GM23248 (cell line): ENCODE measurements around the gene TSPAN16. TPM values are rescaled to one million over a fixed set of nuclear protein-coding genes. Genes with fewer than 3 reads are reported as not detected.

Experiments
- DNase-seq: peaks from one replicate; pipeline ENCODE4 v3.0.0-alpha.2; 2015
- H2AFZ ChIP-seq: fragments of 200-600 bp; sonication (generic); 2 replicates; pipeline ENCODE4 v1.6.1; 2016; ENCODE audit warnings: antibody characterized with exemption
- H3F3A ChIP-seq: fragments of 200-600 bp; sonication (generic); 2 replicates; pipeline ENCODE4 v1.6.1; 2016; ENCODE audit warnings: mild to moderate bottlenecking, antibody characterized with exemption, mixed run types; ENCODE audit not compliant: insufficient read depth
- H3K27ac ChIP-seq: fragments of 200-600 bp; sonication (generic); 2 replicates; pipeline ENCODE4 v1.5.1; 2016; ENCODE audit warnings: mild to moderate bottlenecking
- H3K27me3 ChIP-seq: fragments of 200-600 bp; sonication (generic); replicated peaks from 2 replicates; pipeline ENCODE4 v1.6.1; 2016; ENCODE audit warnings: mild to moderate bottlenecking; ENCODE audit not compliant: insufficient read depth
- H3K36me3 ChIP-seq: fragments of 200-600 bp; sonication (generic); 2 replicates; pipeline ENCODE4 v1.6.1; 2016; ENCODE audit warnings: low read depth, mild to moderate bottlenecking
- H3K4me1 ChIP-seq: fragments of 200-600 bp; sonication (generic); 2 replicates; pipeline ENCODE4 v1.6.1; 2016; ENCODE audit warnings: mild to moderate bottlenecking; ENCODE audit not compliant: insufficient read depth
- H3K4me2 ChIP-seq: fragments of 200-600 bp; sonication (generic); one replicate; pipeline ENCODE4 v1.6.1; 2016; ENCODE audit warnings: mild to moderate bottlenecking; ENCODE audit not compliant: unreplicated experiment
- H3K4me3 ChIP-seq: fragments of 200-600 bp; sonication (generic); 2 replicates; pipeline ENCODE4 v1.5.1; 2016; ENCODE audit warnings: mild to moderate bottlenecking
- H3K79me2 ChIP-seq: fragments of 200-600 bp; sonication (generic); 2 replicates; pipeline ENCODE4 v1.6.1; 2016; ENCODE audit warnings: mild to moderate bottlenecking; ENCODE audit not compliant: insufficient read depth
- H3K9ac ChIP-seq: fragments of 200-600 bp; sonication (generic); 2 replicates; pipeline ENCODE4 v1.6.1; 2016; ENCODE audit warnings: mild to moderate bottlenecking
- H3K9me2 ChIP-seq: fragments of 200-600 bp; sonication (generic); 2 replicates; pipeline ENCODE4 v1.6.1; 2016; ENCODE audit warnings: mixed run types, mild to moderate bottlenecking, moderate library complexity; ENCODE audit not compliant: insufficient read depth
- H3K9me3 ChIP-seq: fragments of 200-600 bp; sonication (generic); one replicate; pipeline ENCODE4 v1.6.1; 2017; ENCODE audit warnings: low read depth
- H4K20me1 ChIP-seq: fragments of 200-600 bp; sonication (generic); 2 replicates; pipeline ENCODE4 v1.6.0; 2016; ENCODE audit not compliant: insufficient read depth
- EZH2 ChIP-seq: fragments of 200-600 bp; sonication (generic); IDR thresholded peaks from 2 replicates; pipeline ENCODE4 v1.6.1; 2018; ENCODE audit warnings: antibody characterized with exemption, mild to moderate bottlenecking; ENCODE audit not compliant: insufficient read depth, poor library complexity, severe bottlenecking
- EZH2phosphoT487 ChIP-seq: fragments of 200-600 bp; sonication (generic); IDR thresholded peaks from 2 replicates; pipeline ENCODE4 v1.6.1; 2018; ENCODE audit warnings: antibody characterized with exemption, moderate library complexity, mild to moderate bottlenecking, low read depth; ENCODE audit not compliant: insufficient read depth
- WGBS, 2 experiments: methylation state at CpG; one replicate each; pipeline ENCODE4 v1.1.6; 2015 to 2017; ENCODE audit warnings: low lambda C conversion rate in 2 of 2, low coverage in 1 of 2; ENCODE audit errors: missing lambda C conversion rate in 2 of 2; 5-methylcytosine and 5-hydroxymethylcytosine counted together
- in situ Hi-C: fragments of 300-500 bp; cut with MboI; formaldehyde crosslinking; loops from 2 replicates; pipeline ENCODE4 v1.15.0; 2020
- polyA plus RNA-seq: library from polyadenylated mRNA; unstranded; fragments of >200 nt; fragmentation: Nextera tagmentation; extraction: Ambion mirVana; gene quantifications from 2 replicates; pipeline ENCODE4 v1.2.1, GENCODE V29; 2016
- total RNA-seq: library from RNA; depleted of rRNA; stranded (reverse); fragments of >200 nt; shearing (Covaris generic); gene quantifications from 2 replicates; pipeline ENCODE4 v1.2.3, GENCODE V29; 2014

TSPAN16 gene
- total and polyA plus RNA-seq, 2 experiments from 2014 or later: not detected

DNA sequence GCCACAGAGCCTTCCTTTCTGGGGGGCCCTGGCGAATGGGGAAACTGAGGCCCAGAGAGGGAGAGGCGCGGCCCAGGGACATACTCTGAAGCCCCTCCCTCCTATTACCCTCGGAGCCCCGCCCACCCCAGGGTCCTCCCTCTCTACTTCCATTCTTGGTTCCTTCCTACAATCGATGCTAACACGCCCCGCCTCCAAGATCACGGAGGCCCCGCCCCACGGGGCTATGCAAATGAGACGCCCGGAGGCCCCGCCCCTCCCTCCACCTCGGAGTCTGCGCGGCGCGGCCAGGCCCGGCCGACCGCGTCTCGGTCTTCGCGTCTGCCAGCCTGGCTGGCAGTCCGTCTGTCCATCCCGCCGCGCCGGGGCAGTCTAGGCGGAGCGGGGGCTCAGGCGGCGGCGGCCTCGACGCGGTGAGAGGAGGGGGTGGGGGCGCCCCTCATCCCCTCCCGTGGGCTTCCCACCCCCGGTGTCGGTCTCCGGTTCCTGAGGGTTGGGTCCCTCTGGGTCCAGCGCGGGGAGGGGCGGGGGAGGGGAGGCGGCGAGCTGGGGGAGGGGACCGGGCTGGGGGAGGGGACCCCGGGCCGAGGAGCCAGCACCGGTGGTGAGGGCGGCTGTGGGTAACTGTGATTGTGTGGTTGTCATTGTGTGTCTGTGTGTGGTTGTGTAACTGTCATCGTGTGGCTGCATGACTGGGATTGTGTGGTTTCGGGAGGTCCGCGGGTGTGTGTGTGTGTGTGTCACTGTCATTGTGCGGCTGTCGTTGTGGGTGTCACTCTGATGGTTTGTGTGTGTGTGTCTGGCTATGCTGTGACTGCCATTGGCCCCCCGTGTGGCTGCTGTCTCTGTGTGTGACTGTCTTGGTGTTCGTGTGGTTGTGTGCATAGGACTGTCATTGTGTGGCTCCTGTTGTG lies 59.5 kb downstream of the TSPAN16 start, which contains the start of gene PLPPR2:
Gene PLPPR2, plus strand, starts transcription at position 273 of the 914 bp plus-strand sequence. CDS start 2,242 bp downstream, outside the sequence.
- H3F3A ChIP-seq: no peaks in the 10 kb centered on the region
- no peak within 1 kb of the TSS for H3K27ac ChIP-seq
- H3K36me3 ChIP-seq: no peaks in the 10 kb centered on the region
- peak within 1 kb of the TSS; percentile 76 for H3K9ac ChIP-seq
- 0 out of 2 replicates have a peak within 1 kb of the TSS, but pooled peaks have one; percentile 18 for H2AFZ ChIP-seq
- no peaks in the 10 kb centered on the region for H3K9me2 ChIP-seq
- H3K79me2 ChIP-seq: peaks cover 16% of the 10 kb centered on the region
- H3K9me3 ChIP-seq: no peaks in the 10 kb centered on the region
- H4K20me1 ChIP-seq: no peaks in the 10 kb centered on the region
- in situ Hi-C loops: no loop called here
- DNase-seq: peak; percentile 99
- no peaks in the 10 kb centered on the region for H3K27me3 ChIP-seq
- 1% methylated on average over 44 to 62 of the region's 62 CpGs for WGBS, 2 experiments
- peak within 1 kb of the TSS; percentile 82 for H3K4me3 ChIP-seq
- TF ChIP-seq EZH2phosphoT487: no peak
- TF ChIP-seq EZH2: no peak
- 0 out of 2 replicates have a peak, but pooled peaks cover 3% of the 10 kb centered on the region for H3K4me1 ChIP-seq
- peak within 1 kb of the TSS; percentile 92 for H3K4me2 ChIP-seq

DNA sequence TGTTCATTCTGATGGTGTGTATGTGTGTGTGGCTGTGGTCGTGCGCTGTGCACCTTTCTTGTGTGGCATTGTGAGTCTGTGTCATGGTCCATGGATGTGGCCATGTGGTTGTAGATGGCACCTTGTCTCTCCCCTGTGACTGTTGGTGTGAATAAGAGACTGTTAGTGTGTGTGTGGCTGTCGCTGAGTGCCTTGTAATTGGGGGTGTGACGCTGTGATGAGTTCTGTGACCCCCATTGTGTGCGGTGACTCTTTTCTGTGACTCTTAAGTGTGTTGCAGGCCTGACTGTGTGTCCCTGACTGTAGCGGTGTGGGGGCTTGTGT lies 60.1 kb downstream of the TSPAN16 start:
- TF ChIP-seq EZH2: no peak
- TF ChIP-seq EZH2phosphoT487: no peak
- Histone ChIP-seq H3K36me3 (no peaks in the 10 kb centered on the region), H2AFZ (no peak overlapping the region), H3K9ac (peak overlapping the region; percentile 76), H3K79me2 (peaks cover 16% of the 10 kb centered on the region), H3F3A (no peaks in the 10 kb centered on the region), H3K4me3 (peak overlapping the region; percentile 82), H4K20me1 (no peaks in the 10 kb centered on the region), H3K27me3 (no peaks in the 10 kb centered on the region), H3K9me3 (no peaks in the 10 kb centered on the region), H3K27ac (no peak overlapping the region), H3K4me2 (peak overlapping the region; percentile 92), H3K9me2 (no peaks in the 10 kb centered on the region), H3K4me1 (0 out of 2 replicates have a peak, but pooled peaks cover 3% of the 10 kb centered on the region)
- DNase-seq: no peak
- WGBS, 2 experiments: 67 to 71% methylated on average over 6 of the region's 6 CpGs
- in situ Hi-C loops: no loop called here

DNA sequence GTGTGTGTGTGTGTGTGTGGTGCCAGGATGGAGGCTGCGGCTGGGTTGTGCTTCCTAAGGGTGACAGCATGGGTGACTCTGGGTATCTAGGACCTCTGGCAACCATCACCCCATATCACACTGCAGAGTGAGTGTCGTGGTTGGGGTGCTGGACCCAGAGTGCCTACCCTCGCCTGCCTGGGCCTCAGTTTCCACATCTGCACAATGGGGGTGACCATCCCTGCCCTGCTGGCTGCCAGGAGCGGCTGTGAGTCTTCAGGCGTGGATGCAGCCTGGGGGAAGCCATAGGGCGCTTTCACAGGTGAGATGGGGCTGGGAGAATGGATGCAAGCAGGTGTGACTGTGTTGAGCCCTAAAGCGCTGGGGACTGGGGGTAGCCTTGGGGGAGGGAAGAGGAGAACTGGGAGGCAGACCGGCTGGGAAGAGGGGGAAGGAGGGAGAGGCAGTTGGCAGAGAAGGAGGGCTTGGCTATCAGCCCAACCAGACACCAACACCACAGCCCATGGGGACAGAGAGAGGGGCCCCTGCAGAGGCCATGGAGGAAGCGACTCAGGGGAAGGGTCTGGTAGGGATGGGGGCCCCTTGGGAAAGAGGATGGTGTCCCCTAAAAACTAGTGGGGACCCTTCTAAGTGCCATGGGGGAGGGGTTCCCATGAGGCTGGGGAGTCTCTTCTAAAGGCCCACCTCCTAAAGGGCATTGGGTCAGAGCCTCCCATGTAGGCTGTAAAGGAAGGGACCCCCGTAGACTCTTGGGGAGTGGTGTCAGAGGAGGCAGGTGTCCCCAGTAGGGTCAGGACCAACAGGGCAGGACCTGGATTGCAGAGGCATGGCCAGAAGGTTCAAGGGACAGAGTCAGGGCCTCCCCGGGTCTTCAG lies 61.0 kb downstream of the TSPAN16 start:
- no peaks in the 10 kb centered on the region for H3K27me3 ChIP-seq
- 84 to 96% methylated on average over 9 to 11 of the region's 11 CpGs for WGBS, 2 experiments

DNA sequence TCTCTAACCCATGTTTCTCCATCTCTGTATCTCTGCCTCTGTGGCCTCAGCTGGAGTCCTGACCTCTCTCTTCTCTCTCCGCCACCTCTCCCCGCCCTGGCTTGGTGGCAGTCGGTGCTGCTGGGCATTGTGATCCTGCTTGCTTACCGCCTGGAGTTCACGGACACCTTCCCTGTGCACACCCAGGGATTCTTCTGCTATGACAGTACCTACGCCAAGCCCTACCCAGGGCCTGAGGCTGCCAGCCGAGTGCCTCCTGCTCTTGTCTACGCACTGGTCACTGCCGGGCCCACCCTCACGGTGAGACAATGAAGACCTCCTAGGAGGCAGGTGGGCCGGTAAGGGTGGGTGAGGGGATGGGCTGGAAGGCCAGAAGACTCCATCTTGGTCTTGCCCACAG lies 63.5 kb downstream of the TSPAN16 start:
- no peak overlapping the region for H3K4me3 ChIP-seq
- H3K9me3 ChIP-seq: no peaks in the 10 kb centered on the region
- no peaks in the 10 kb centered on the region for H3K27me3 ChIP-seq
- H4K20me1 ChIP-seq: no peaks in the 10 kb centered on the region
- H3K9ac ChIP-seq: no peak overlapping the region
- no peak overlapping the region for H3K27ac ChIP-seq
- no peaks in the 10 kb centered on the region for H3K36me3 ChIP-seq
- no peak for DNase-seq
- no peak overlapping the region for H3K4me2 ChIP-seq
- in situ Hi-C loops: no loop called here
- no peak overlapping the region for H2AFZ ChIP-seq
- peaks cover 16% of the 10 kb centered on the region for H3K79me2 ChIP-seq
- no peaks in the 10 kb centered on the region for H3K9me2 ChIP-seq
- 85 to 88% methylated on average over 11 of the region's 11 CpGs for WGBS, 2 experiments
- no peak for TF ChIP-seq EZH2
- no peak for TF ChIP-seq EZH2phosphoT487
- H3F3A ChIP-seq: no peaks in the 10 kb centered on the region
- H3K4me1 ChIP-seq: 0 out of 2 replicates have a peak, but pooled peaks cover 3% of the 10 kb centered on the region

More for the DNA sequence above, 61.0 kb downstream of the TSPAN16 start:
- H3K4me1 ChIP-seq: 0 out of 2 replicates have a peak, but pooled peaks cover 3% of the 10 kb centered on the region
- no peak for TF ChIP-seq EZH2phosphoT487
- no peak for TF ChIP-seq EZH2
- H3K4me2 ChIP-seq: no peak overlapping the region
- no peaks in the 10 kb centered on the region for H3K9me2 ChIP-seq
- H3K36me3 ChIP-seq: no peaks in the 10 kb centered on the region
- H3K4me3 ChIP-seq: no peak overlapping the region; the same call in 1 of the 2 replicates
- no peak overlapping the region for H2AFZ ChIP-seq
- no peak overlapping the region for H3K27ac ChIP-seq
- DNase-seq: no peak
- H3F3A ChIP-seq: no peaks in the 10 kb centered on the region
- H3K9ac ChIP-seq: no peak overlapping the region
- in situ Hi-C loops: no loop called here
- no peaks in the 10 kb centered on the region for H3K9me3 ChIP-seq
- H4K20me1 ChIP-seq: no peaks in the 10 kb centered on the region
- peaks cover 16% of the 10 kb centered on the region for H3K79me2 ChIP-seq
